H1 (cell line): ENCODE results near the gene NEK11.

ENCODE experiments used
- CTCF ChIP-seq, 3 experiments: IDR thresholded peaks; 1 replicate in 2 of 3; 2 replicates in 1 of 3; pipeline versions ENCODE4 v1.5.1 to v1.6.1; 2011; ENCODE audit warnings: low read length in 3 of 3, mild to moderate bottlenecking in 3 of 3, inconsistent platforms in 2 of 3, low read depth in 1 of 3, moderate library complexity in 1 of 3; ENCODE audit not compliant: insufficient read depth in 1 of 3; ENCODE audit errors: control extremely low read depth in 1 of 3
- POLR2A ChIP-seq, 2 experiments: IDR thresholded peaks; 1 replicate in 1 of 2; 2 replicates in 1 of 2; pipeline ENCODE4 v1.6.1; 2011; ENCODE audit warnings: low read depth in 2 of 2, low read length in 2 of 2, mild to moderate bottlenecking in 2 of 2; ENCODE audit errors: control extremely low read depth in 1 of 2
- RBBP5 ChIP-seq: IDR thresholded peaks from 2 replicates; pipeline ENCODE4 v1.7.1; 2012; ENCODE audit warnings: low read depth, mild to moderate bottlenecking, inconsistent platforms, low read length, moderate library complexity, borderline replicate concordance
- RNF2 ChIP-seq: fragments of 200-900, 300-1000 bp; sonication (generic); IDR thresholded peaks from 2 replicates; pipeline ENCODE4 v1.7.1; 2016; ENCODE audit warnings: borderline replicate concordance, low read depth, mild to moderate bottlenecking, antibody characterized with exemption, low read length; ENCODE audit not compliant: poor library complexity, severe bottlenecking; ENCODE audit errors: missing control alignments
- SIRT6 ChIP-seq: IDR thresholded peaks from one replicate; pipeline ENCODE4 v1.7.1; 2012; ENCODE audit warnings: low read length, inconsistent platforms
- TF ChIP-seq, protein P1 (sequence below): IDR thresholded peaks from 2 replicates; pipeline ENCODE4 v1.6.1; 2011; ENCODE audit warnings: low read depth, mild to moderate bottlenecking, low read length; ENCODE audit not compliant: insufficient read depth

DNA sequence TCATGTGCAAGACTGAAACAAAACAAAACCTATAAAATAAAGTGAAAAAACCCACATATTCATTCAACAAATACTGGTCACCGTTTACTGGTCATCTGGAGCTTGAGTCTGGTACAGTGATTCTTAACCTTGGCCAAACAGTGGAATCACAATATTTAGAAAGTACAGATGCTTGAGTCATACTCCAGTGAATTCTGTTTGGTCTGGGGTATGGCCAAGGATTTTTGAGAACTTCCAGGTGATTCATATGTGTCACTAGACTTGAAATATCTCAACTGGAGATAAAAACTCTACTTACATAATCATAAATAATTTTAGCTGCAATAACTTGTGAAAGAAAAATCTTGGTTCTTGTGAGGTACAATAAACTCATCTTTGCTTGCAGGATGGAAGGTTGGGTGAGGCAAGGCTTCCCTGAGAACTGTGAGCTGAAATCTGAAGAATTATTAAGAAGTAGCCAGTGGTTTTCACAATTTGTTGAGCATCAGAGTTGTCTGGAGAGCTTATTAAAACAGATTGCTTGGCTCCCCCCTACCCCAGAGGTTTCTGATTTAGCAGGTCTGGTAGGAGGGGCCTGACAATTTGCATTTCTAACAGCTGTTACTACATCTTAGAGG lies 9.6 kb downstream of the NEK11 start:
- no peak for TF ChIP-seq CTCF (IDR thresholded peaks at IDR 0.05; ENCODE audit: control extremely low read depth in 1 of 3, insufficient read depth in 1 of 3, low read depth in 1 of 3, low read length in 3 of 3)
- TF ChIP-seq, protein P1, sequence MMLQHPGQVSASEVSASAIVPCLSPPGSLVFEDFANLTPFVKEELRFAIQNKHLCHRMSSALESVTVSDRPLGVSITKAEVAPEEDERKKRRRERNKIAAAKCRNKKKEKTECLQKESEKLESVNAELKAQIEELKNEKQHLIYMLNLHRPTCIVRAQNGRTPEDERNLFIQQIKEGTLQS = no peak
- no peak for TF ChIP-seq RNF2
- no peak for TF ChIP-seq RBBP5
- TF ChIP-seq SIRT6 = no peak
- no peak for TF ChIP-seq POLR2A (IDR thresholded peaks at IDR 0.05; ENCODE audit: control extremely low read depth in 1 of 2, low read depth in 2 of 2, low read length in 2 of 2)
